OCI-M1 (cell line): ENCODE measurements around the gene ATF1.
A peak's percentile ranks its signal among the peaks of the same experiment; 100 is the strongest.

Source experiments
- DNase-seq: peaks from one replicate; lab custom pipeline; 2025; lab: John Stamatoyannopoulos, UW

ATF1 gene

DNA sequence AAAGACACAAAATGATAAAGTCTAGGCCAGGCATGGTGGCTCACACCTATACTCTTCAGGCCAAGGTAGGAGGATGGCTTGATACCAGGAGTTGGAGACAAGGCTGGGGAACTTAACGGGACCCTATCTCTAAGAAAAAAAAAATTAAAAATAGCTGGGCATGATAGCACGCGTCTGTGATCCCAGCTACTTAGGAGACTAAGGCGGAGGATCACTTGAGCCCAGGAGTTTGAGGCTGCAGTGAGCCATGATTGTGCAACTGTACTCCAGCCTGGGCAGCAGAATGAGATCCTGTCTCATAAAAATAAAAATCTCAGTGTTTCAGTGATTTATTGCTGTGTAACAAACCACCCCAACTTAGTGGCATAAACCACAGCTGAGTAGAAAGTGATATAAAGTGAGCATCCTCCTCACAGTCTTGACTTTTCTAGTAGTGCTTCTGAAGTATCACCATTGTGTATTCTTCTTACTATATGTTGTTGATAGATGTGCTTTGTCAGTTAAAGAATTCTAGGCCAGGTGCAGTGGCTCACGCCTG, 10.6 kb upstream of the ATF1 start:
- DNase-seq = peak; percentile 12

- DNase-seq = peak; percentile 73
Observed at GRCh38 chr12:50764286-50765094, 589 bp downstream of the ATF1 start.

GRCh38 chr12:50765095-50765911, 1.4 kb downstream of the ATF1 start:
- peak; percentile 74 for DNase-seq

- no peak for DNase-seq
Observed at GRCh38 chr12:50768391-50768790, 4.5 kb downstream of the ATF1 start.

DNA sequence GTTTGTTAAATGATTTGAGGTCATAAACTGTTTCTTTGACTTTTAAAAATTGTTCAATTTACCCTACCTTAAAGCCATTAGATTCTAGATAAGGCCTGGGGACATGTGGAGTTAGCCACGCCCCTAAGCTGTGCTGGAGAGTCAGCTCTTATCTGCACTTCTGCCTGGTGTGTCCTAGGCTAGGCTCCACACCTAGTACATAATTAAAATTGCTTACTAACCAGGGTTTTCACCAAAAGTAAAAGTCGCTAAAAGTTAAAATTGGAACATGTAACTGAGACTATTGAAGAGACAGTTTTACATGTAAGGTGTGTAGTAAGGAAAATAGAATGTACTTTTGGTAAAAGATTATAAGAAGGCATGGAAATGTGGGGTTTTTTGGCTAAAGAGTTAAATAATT, 4.9 kb downstream of the ATF1 start:
- peak; percentile 84 for DNase-seq

DNA sequence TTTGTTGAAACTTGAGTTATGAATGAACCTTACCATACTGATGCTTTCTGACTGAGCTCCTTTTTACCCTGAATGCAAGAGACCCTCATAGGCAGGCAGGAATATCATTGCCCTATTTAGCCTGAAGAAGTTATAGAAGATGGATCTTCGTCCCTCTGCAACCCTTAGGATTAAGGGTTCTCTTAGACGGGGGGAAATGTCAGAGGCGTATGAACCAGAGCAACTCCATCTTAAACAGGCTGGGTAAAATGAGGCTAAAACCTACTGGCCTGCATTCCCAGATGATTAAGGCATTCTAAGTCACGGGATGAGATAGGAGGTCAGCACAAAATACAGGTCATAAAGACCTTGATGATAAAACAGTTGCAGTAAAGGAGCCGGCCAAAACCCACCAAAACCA, 7.5 kb downstream of the ATF1 start:
- DNase-seq = no peak

DNA sequence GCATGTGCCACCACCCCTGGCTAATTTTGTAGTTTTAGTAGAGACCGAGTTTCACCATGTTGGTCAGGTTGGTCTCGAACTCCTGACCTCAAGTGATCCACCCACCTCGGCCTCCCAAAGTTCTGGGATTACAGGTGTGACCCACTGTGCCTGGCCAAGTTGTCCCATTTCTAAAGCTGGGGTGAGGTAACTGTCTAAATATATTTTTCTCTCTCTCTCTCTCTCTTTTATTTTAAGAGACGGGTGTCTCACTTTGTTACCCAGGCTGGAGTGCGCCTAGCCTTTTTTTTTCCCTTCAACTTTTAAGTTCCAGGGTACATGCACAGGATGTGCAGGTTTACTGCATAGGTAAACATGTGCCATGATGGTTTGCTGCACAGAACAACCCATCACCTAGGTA, 8.6 kb downstream of the ATF1 start:
- DNase-seq = no peak

GRCh38 chr12:50772877-50773276, 9.0 kb downstream of the ATF1 start:
- no peak for DNase-seq

DNA sequence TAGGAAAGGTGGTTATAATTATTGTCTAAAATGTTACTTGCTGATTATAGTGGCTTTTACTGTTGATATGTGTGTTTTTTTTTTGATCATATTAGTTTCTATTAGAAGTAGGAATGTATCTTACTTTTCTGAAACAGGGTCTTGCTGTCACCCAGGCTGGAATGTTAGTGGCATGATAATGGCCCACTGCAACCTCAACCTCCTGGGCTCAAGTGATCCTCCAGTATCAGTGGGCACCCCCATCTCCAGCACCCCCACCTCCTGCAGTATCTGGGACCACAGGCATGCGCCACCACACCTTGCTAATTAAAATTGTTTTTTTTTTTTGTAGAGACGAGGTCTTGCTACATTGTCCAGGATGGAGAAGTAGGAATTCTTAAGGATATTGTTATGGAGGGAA, 11.3 kb downstream of the ATF1 start:
- DNase-seq = no peak

DNA sequence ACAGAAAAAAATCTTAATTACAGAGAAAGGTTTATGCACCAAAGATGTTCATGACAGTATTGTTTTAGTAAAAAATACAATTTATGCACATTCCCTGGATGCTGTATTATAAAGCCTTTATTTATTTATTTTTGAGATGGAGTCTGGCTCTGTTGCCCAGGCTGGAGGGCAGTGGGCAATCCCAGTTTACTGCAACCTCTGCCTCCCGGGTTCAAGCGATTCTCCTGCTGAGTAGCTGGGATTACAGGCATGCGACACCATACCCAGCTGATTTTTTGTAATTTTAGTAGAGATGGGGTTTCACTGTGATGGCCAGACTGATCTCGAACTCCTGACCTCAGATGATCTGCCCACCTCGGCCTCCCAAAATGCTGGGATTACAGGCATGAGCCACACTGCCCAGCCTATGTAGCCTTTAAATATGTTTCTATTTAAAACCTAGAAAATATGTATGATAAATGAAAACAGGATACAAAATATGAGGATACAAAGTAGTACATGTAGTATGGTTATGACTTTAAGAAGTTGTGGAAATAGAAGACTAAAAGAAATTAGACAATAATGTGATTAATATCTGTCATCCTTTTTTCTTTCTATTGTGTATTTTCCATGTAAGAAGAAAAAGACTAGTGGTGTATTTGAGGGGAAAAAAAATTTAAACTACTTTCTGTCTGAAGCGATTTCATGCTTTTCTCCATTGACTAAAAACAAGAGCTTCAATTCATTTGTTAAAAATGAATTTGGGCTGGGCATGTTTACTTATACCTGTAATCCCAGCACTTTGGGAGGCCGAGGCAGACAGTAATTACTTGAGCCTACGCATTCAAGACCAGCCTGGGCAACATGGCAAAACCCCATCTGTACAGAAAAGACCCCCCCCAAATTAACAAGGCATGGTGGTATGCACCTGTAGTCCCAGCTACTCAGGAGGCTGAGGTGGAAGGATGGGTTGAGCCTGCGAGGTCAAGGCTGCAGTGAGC, 13.1 kb downstream of the ATF1 start:
- DNase-seq = no peak

DNA sequence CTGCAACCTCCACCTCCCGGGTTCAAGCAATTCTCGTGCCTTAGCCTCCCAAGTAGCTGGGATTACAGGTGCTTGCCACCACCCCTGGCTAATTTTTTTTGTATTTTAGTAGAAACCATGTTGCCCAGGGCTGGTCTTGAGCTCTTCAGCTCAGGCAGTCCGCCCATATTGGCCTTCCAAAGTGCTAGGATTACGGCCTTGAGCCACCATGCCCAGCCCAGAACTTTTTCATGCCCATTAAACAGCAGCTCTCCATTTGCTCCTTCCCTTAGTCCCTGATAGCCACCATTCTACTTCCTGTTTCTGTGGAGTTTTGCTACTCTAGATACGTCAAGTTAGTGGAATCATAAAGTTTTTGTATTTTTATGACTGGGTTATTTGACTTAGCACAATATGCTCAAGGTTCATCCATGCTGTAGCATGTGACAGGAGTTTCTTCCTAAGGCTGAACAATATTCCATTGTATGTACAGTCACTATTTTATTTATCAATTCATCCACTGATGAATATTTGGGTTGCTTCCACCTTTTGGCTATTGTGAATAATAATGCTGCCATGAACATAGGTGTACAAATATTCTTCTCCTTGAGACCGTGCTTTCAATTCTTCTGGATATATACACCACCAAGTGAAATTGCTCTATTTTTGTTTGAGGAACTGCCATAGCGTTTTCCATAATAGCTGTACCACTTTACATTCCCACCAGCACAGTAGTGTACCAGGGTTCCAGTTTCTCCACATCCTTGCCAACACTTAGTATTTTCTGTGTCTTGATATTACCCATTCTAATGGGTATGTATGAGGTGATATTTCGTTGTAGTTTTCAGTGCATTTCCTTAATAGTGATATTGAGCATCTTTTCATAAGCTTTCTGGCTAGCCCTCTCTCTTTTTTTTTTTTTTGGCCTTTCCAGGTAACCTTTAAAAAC, 15.0 kb downstream of the ATF1 start:
- DNase-seq = no peak

GRCh38 chr12:50780013-50780412, 16.1 kb downstream of the ATF1 start:
- no peak for DNase-seq

GRCh38 chr12:50784501-50784900, 20.6 kb downstream of the ATF1 start:
- no peak for DNase-seq

- DNase-seq = no peak
Observed at GRCh38 chr12:50785406-50786001, 21.6 kb downstream of the ATF1 start.

GRCh38 chr12:50786498-50787231, 22.8 kb downstream of the ATF1 start:
- no peak for DNase-seq

DNA sequence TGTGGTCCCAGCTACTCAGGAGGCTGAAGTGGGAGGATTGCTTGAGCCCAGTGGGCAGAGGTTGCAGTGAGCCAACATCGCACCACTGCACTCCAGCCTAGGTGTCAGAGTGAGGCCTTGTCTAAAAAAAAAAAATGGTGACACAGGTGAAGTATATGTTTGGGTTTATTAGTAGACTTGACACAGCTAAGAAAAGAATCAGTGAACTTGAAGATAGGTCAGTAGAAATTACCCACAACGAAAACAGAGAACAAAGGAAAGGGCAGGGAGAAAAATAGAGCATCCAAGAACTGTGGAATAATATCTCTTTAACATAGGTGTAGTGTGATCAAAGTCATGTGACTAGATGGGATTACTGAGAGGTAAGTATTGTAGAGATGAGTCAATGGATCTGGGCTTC, 23.7 kb downstream of the ATF1 start:
- no peak for DNase-seq

DNA sequence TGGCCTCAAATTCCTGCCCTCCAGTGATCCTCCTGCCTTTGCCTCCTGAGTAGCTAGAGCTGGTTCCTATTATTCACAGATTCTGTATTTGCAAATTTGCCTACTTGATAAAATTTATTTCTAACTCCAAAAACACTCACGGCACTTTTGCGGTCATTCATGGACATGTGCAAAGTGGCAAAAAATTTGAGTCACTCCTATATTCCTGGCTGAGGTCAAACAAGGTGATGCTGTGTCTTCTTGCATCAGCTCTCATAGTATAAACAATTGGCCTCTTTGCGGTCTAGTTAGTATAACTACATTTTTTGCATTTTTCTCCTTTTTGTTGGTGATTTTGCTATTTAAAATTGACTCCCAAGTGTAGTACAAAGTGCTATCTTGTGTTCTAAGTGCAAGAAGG, 24.7 kb downstream of the ATF1 start:
- no peak for DNase-seq

DNA sequence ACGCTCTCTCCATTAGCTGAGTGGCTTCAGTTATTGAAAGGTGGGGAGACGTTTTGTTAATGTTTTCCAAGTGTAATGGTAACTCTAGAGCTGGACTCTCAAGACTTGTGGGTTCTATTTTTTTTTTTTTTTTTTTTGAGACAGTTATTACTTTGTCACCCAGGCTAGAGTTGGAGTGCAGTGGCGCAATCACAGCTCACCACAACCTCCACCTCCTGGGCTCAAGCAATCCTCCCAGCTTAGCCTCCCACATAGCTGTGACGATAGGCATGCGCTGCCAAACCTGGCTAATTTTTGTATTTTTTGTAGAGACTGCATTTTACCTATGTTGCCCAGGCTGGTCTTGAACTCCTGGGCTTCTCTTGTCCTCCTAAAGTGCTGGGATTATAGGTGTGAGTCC, 26.2 kb downstream of the ATF1 start:
- DNase-seq = no peak

GRCh38 chr12:50799908-50800307, 36.0 kb downstream of the ATF1 start:
- DNase-seq = peak; percentile 12
